PFSK-1 (cell line): ENCODE results near the gene SPINT3.

Experiments used
- FOXP2 ChIP-seq: optimal IDR thresholded peaks from 2 replicates; pipeline ENCODE3; 2011; ENCODE audit warnings: borderline replicate concordance, control low read depth, inconsistent platforms; ENCODE audit not compliant: insufficient read depth; ENCODE audit errors: extremely low read length, extremely low read depth
- POLR2AphosphoS5 ChIP-seq: IDR thresholded peaks from 2 replicates; pipeline ENCODE4 v1.6.1; 2012; ENCODE audit warnings: low read depth, mild to moderate bottlenecking, control low read depth, low read length, moderate library complexity
- REST ChIP-seq, 2 experiments: IDR thresholded peaks; 2 replicates each; pipeline versions ENCODE4 v1.6.1 to v1.8.0; 2011 to 2012; ENCODE audit warnings: low read depth in 2 of 2, low read length in 2 of 2, control low read depth in 1 of 2, inconsistent platforms in 1 of 2, mild to moderate bottlenecking in 1 of 2, moderate library complexity in 1 of 2; ENCODE audit not compliant: insufficient read depth in 1 of 2
- SIN3A ChIP-seq: IDR thresholded peaks from 2 replicates; pipeline ENCODE4 v1.6.1; 2012; ENCODE audit warnings: mild to moderate bottlenecking, low read length, moderate library complexity, borderline replicate concordance; ENCODE audit not compliant: insufficient read depth
- TAF1 ChIP-seq: IDR thresholded peaks from 2 replicates; pipeline ENCODE4 v1.6.1; 2012; ENCODE audit warnings: low read length, control low read depth, borderline replicate concordance; ENCODE audit not compliant: insufficient read depth

The SPINT3 gene

GRCh38 chr20:45503403-45503802 is 12.0 kb downstream of the SPINT3 start:
- TF ChIP-seq SIN3A (no peak), TAF1 (no peak), FOXP2 (no peak), REST (IDR thresholded peaks at IDR 0.05; ENCODE audit: insufficient read depth in 1 of 2, low read depth in 2 of 2, low read length in 2 of 2) (no peak), POLR2AphosphoS5 (no peak)

- TF ChIP-seq REST (IDR thresholded peaks at IDR 0.05; ENCODE audit: insufficient read depth in 1 of 2, low read depth in 2 of 2, low read length in 2 of 2) = no peak
- TF ChIP-seq POLR2AphosphoS5 = no peak
- no peak for TF ChIP-seq FOXP2
- TF ChIP-seq SIN3A = no peak
- TF ChIP-seq TAF1 = no peak
Measured at GRCh38 chr20:45502561-45502960, 12.9 kb downstream of the SPINT3 start.

- TF ChIP-seq SIN3A (no peak), FOXP2 (no peak), POLR2AphosphoS5 (no peak), TAF1 (no peak), REST (IDR thresholded peaks at IDR 0.05; ENCODE audit: insufficient read depth in 1 of 2, low read depth in 2 of 2, low read length in 2 of 2) (no peak)
Measured at GRCh38 chr20:45501600-45501999, 13.8 kb downstream of the SPINT3 start.

- no peak for TF ChIP-seq REST (IDR thresholded peaks at IDR 0.05; ENCODE audit: insufficient read depth in 1 of 2, low read depth in 2 of 2, low read length in 2 of 2)
- no peak for TF ChIP-seq POLR2AphosphoS5
- no peak for TF ChIP-seq FOXP2
- no peak for TF ChIP-seq TAF1
- TF ChIP-seq SIN3A = no peak
Measured at GRCh38 chr20:45500022-45500421, 15.4 kb downstream of the SPINT3 start.

- no peak for TF ChIP-seq POLR2AphosphoS5
- no peak for TF ChIP-seq FOXP2
- no peak for TF ChIP-seq TAF1
- TF ChIP-seq REST (IDR thresholded peaks at IDR 0.05; ENCODE audit: insufficient read depth in 1 of 2, low read depth in 2 of 2, low read length in 2 of 2) = no peak
- TF ChIP-seq SIN3A = no peak
Measured at GRCh38 chr20:45497971-45498494, 17.4 kb downstream of the SPINT3 start.
